Measurements from ENCODE around the gene CPSF2. TPM values are rescaled to one million over a fixed set of nuclear protein-coding genes. Genes with fewer than 3 reads are reported as not detected.
"Not testable (repeated sequence)": the region's sequence is repeated elsewhere in the genome, so short reads cannot be mapped to it uniquely, and the experiment has no call there.

Gene CPSF2
- total RNA-seq, 1 donor from 2014 or later = 65.4 TPM

DNA sequence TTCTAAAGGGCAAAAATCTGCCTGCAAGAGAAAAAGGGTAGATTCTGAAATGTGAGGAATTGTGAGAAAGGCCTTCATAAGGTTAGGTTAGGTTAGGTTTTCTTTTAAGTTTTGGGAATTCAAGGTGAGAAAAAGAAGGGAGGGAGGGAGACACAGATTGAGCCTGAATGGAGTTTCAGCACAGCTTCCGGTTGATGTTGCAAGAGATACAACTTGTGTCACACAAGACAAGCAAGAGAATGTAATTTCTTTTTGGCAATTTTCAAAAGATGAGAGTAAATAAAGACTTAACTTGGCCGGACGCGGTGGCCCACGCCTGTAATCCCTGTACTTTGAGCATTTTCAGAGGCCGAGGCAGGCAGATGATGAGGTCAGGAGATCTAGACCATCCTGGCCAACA is 63.8 kb downstream of the CPSF2 start:
- Histone ChIP-seq H3K27ac (no peak overlapping the region), H3K9me3 (no peaks in the 10 kb centered on the region), H3K4me3 (no peak overlapping the region), H3K4me1 (no peaks in the 10 kb centered on the region), H3K27me3 (ENCODE audit: low read depth) (no peaks in the 10 kb centered on the region), H3K36me3 (no peaks in the 10 kb centered on the region)
- DNase-seq = no peak
- intact Hi-C loops (cut with DNase I) = no loop called here
- no peak for ATAC-seq
- TF ChIP-seq, protein P1, sequence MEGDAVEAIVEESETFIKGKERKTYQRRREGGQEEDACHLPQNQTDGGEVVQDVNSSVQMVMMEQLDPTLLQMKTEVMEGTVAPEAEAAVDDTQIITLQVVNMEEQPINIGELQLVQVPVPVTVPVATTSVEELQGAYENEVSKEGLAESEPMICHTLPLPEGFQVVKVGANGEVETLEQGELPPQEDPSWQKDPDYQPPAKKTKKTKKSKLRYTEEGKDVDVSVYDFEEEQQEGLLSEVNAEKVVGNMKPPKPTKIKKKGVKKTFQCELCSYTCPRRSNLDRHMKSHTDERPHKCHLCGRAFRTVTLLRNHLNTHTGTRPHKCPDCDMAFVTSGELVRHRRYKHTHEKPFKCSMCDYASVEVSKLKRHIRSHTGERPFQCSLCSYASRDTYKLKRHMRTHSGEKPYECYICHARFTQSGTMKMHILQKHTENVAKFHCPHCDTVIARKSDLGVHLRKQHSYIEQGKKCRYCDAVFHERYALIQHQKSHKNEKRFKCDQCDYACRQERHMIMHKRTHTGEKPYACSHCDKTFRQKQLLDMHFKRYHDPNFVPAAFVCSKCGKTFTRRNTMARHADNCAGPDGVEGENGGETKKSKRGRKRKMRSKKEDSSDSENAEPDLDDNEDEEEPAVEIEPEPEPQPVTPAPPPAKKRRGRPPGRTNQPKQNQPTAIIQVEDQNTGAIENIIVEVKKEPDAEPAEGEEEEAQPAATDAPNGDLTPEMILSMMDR (IDR thresholded peaks at IDR 0.05) = no peak

DNA sequence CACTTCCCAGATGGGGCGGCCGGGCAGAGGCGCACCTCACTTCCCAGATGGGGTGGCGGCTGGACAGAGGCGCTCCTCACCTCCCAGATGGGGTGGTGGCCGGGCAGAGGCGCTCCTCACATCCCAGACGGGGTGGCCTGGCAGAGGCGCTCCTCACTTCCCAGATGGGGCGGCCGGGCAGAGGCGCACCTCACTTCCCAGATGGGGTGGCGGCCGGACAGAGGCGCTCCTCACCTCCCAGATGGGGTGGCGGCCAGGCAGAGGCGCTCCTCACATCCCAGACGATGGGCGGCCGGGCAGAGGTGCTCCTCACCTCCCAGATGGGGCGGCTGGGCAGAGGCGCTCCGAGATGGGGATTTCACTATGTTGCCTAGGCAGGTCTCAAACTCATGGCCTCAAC is 65.8 kb downstream of the CPSF2 start:
- H3K4me1 ChIP-seq; H3K9me3 ChIP-seq; H3K4me3 ChIP-seq; H3K36me3 ChIP-seq; H3K27ac ChIP-seq; DNase-seq; ATAC-seq; intact Hi-C loops (cut with DNase I); H3K27me3 ChIP-seq (ENCODE audit: low read depth): not testable (repeated sequence)

DNA sequence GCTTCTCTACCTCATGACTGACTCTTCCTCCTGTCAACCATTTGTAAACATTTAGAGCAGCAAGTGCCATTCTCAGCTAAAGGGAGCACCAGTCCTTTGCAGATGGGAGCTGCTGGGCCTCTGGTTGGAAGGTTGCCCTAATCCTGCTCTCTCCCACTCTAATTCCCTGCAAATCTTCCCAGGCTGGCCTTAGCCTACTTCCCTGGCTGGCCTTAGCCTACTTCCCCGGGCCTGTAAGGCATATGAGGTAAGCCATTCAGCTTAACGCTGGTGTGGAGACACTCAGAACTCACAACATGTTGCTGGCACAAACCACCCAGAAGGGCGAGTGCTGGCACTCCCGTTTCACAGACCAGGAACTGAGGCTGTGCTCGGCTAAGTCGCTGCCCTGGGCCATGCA is 69.0 kb downstream of the CPSF2 start:
- no peaks in the 10 kb centered on the region for H3K4me1 ChIP-seq
- intact Hi-C loops (cut with DNase I) = no loop called here
- H3K36me3 ChIP-seq = no peaks in the 10 kb centered on the region
- no peak for ATAC-seq
- H3K27me3 ChIP-seq (ENCODE audit: low read depth) = no peaks in the 10 kb centered on the region
- DNase-seq = no peak
- H3K27ac ChIP-seq = no peak overlapping the region
- H3K4me3 ChIP-seq = no peak overlapping the region
- no peaks in the 10 kb centered on the region for H3K9me3 ChIP-seq
- TF ChIP-seq, protein P1 (IDR thresholded peaks at IDR 0.05) = no peak

DNA sequence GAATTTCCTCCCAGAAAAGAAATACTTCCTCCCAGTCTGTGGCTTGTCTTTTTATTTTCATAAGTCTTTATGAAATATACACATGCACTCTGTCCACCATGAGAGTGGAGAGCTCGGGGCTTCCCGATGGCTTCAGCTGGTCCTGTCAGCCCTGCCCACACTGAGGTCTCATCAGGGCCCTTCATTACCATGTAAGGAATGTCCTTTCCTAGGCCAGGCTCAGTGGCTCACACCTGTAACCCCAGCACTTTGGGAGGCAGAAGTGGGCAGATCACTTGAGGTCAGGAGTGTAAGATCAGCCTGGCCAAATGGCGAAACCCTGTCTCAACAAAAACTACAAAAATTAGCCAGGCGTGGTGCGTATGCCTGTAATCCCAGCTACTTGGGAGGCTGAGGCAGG is 77.0 kb downstream of the CPSF2 start:
- no peak for ATAC-seq
- H3K4me3 ChIP-seq = no peak overlapping the region
- H3K27me3 ChIP-seq (ENCODE audit: low read depth) = no peaks in the 10 kb centered on the region
- no peak for DNase-seq
- H3K9me3 ChIP-seq = no peaks in the 10 kb centered on the region
- no peaks in the 10 kb centered on the region for H3K36me3 ChIP-seq
- H3K27ac ChIP-seq = no peak overlapping the region
- H3K4me1 ChIP-seq = no peaks in the 10 kb centered on the region
- intact Hi-C loops (cut with DNase I) = no loop called here
- TF ChIP-seq, protein P1 (IDR thresholded peaks at IDR 0.05) = no peak

DNA sequence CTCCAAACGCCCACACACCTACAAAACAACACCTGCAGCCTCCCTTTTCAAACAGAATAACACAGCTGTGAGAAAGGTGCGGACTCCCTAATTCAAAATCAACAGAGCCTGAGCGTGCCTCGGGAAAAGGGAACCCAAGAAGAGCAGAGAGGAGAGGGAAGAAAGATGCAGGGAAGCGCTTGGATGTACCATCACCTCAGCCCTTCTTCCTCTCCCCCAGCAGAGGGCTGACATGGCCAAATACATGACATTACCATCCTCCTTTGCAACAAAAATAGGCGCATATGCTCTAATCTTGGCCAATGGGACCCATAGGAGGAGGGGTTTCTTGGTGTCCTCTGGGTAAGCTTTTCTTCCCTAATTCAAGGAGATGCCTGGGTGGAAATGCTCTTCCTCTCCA is 78.0 kb downstream of the CPSF2 start:
- intact Hi-C loops (cut with DNase I) = no loop called here
- DNase-seq = no peak
- Histone ChIP-seq H3K4me3 (no peak overlapping the region), H3K27ac (no peak overlapping the region), H3K27me3 (ENCODE audit: low read depth) (no peaks in the 10 kb centered on the region), H3K4me1 (no peaks in the 10 kb centered on the region), H3K9me3 (no peaks in the 10 kb centered on the region), H3K36me3 (no peaks in the 10 kb centered on the region)
- TF ChIP-seq, protein P1 (IDR thresholded peaks at IDR 0.05) = no peak
- no peak for ATAC-seq

DNA sequence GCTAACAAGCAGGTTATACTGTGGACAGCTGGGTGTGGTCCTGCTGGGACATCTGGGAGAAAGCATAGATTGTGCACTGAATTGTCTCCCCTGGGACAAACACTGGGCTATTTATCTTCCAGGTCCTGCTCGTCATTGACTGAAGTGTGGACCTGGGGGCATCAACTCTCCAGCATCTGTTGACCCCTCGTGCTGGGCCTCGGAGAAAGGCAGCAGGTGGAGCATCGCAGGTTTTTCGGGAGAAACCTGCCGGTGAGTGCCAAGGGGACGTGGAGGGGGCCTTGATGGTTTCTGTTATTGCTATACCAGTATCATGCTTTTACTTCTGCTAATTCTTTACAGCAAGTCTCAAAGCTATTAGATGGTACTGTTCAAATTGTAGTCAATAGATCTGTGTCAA is 81.3 kb downstream of the CPSF2 start:
- no peak for ATAC-seq
- intact Hi-C loops (cut with DNase I) = no loop called here

More for the DNA sequence above, 81.3 kb downstream of the CPSF2 start:
- Histone ChIP-seq H3K27ac (no peak overlapping the region), H3K4me1 (no peaks in the 10 kb centered on the region), H3K27me3 (ENCODE audit: low read depth) (no peaks in the 10 kb centered on the region), H3K9me3 (no peaks in the 10 kb centered on the region), H3K4me3 (no peak overlapping the region), H3K36me3 (no peaks in the 10 kb centered on the region)
- DNase-seq = no peak
- TF ChIP-seq, protein P1 (IDR thresholded peaks at IDR 0.05) = no peak

Data from lower lobe of right lung (tissue), 2 donors.